Measurements from ENCODE around the gene ALS2CL. TPM values are rescaled to one million over a fixed set of nuclear protein-coding genes. Genes with fewer than 3 reads are reported as not detected.
"Not testable (repeated sequence)": the region's sequence is repeated elsewhere in the genome, so short reads cannot be mapped to it uniquely, and the experiment has no call there.

ALS2CL gene, protein sequence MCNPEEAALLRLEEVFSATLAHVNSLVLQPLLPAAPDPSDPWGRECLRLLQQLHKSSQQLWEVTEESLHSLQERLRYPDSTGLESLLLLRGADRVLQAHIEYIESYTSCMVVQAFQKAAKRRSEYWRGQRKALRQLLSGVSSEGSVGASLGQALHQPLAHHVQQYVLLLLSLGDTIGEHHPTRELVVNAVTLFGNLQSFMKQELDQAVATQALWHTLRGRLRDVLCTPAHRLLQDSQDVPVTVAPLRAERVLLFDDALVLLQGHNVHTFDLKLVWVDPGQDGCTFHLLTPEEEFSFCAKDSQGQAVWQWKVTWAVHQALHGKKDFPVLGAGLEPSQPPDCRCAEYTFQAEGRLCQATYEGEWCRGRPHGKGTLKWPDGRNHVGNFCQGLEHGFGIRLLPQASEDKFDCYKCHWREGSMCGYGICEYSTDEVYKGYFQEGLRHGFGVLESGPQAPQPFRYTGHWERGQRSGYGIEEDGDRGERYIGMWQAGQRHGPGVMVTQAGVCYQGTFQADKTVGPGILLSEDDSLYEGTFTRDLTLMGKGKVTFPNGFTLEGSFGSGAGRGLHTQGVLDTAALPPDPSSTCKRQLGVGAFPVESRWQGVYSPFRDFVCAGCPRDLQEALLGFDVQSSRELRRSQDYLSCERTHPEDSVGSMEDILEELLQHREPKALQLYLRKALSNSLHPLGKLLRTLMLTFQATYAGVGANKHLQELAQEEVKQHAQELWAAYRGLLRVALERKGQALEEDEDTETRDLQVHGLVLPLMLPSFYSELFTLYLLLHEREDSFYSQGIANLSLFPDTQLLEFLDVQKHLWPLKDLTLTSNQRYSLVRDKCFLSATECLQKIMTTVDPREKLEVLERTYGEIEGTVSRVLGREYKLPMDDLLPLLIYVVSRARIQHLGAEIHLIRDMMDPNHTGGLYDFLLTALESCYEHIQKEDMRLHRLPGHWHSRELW
- 2.1 and 3.9 TPM in 2 replicates for total RNA-seq (2014; rRNA removed; shearing (Covaris generic); ENCODE audit: low replicate concordance)

DNA sequence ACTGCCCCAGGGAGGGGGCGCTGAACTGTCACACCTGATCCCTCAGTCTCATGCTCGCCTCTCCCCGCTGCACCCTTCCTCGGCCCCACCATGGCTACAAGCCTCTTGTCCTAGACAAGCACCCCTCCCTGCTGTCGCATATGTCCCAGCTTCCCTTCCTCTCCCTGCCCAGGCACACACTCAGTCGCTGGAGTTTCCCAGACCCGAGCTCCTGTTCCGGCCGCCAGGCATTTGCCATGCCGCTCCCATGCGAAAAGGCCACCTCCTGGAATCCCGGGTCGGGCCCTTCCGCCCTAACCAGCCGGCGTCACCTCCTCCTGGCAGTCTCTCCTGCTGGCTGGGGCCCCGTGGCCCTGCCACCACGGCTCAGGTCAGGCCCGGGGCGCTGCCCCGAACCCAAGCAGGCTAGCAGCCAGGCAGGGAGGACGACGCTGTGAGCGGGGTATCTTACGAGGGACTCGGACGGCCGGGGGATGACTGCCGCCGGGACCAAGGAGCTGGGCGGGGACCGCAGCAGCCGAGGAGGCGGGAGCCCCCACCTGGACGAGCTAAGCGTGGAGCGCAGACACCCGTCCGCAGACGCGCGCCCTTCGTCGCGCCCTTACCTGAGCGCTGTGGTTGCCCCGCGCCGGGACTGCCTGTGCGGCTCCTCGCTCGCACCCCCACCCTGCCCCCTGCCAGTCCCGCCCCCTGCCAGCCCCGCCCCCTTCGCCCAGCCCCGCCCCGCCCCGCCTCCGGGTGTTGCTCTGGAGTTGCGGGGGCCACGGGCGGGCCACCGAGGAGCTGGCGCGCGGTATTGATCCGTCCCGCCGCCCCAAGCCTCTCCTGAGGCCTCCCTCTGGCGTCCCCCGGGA is at the start of gene ALS2CL:
ALS2CL (minus strand) TSS at position 642 of the 854 bp plus-strand sequence. CDS start 4,239 bp downstream, outside the sequence.
- in situ Hi-C loops (cut with HindIII; ENCODE audit: low pct_unique_long_range_greater_than_20kb, low sequenced_read_pairs), result no loop called here
- DNase-seq (ENCODE audit: low read depth), result peak; percentile 58

DNA sequence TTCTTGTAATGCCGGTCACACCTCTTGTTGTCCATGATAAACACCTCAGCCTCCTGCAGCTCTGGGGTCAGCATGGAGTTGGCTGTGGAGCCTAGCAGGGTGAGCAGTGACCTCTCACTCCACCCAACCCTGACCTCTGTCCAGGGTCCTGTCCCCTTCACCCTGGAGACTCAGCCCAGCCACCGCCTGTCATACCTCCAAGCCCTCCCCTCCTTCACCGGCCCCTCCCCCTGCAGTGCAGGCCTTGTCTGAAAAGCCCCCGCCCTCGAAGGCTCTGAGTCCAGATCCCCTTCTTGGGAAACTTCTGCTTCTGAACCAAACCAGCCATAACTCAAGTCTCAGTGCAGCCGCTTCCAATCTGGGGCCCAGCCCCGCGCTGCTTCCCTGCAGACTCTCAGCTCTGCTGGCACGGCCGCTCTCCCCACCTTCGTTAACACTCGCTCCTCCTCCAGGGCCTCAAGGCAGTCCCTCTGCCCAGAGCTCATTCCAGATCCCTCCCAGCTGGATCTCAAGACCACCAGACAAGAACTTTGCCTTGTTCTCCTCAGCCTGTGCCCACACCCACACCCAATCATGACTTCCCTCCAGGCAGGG is 49.6 kb upstream of the ALS2CL start:
- DNase-seq (ENCODE audit: low read depth), result no peak
- in situ Hi-C loops (cut with HindIII; ENCODE audit: low pct_unique_long_range_greater_than_20kb, low sequenced_read_pairs), result no loop called here

DNA sequence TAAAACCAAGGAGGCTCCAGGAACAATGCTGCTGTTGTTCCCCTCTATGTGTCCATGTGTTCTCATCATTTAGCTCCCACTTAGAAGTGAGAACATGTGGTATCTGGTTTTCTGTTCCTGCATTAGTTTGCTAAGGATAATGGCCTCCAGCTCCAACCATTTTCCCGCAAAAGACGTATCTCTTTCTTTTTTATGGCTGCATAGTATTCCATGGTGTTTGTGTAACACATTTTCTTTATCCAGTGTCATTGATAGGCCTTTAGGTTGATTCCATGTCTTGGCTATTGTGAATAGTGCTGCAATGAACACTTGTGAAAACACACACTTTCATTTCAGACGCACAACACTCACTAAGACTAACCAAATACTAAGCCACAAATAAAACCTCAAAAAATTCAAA is 46.1 kb upstream of the ALS2CL start:
- in situ Hi-C loops (cut with HindIII; ENCODE audit: low pct_unique_long_range_greater_than_20kb, low sequenced_read_pairs); DNase-seq (ENCODE audit: low read depth): not testable (repeated sequence)

DNA sequence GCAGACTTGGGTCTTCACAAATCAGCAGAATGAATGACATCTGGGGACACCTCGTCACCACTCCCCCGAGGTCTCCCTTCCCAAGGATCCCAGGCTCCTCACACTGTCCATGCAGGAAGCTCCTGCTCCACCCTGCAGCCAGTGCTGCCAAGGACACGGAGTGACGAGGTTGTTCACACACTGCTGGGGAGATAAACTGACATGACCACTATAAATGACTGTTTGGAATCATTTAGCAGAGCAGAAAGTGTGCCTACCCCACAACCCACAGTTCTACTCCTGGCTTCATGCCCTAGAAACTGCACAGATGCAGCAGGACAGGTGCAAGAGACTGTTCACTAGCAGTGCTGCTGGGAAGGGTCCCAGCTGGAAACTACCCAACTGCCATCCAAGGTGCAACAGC is 43.9 kb upstream of the ALS2CL start:
- in situ Hi-C loops (cut with HindIII; ENCODE audit: low pct_unique_long_range_greater_than_20kb, low sequenced_read_pairs), result no loop called here

DNA sequence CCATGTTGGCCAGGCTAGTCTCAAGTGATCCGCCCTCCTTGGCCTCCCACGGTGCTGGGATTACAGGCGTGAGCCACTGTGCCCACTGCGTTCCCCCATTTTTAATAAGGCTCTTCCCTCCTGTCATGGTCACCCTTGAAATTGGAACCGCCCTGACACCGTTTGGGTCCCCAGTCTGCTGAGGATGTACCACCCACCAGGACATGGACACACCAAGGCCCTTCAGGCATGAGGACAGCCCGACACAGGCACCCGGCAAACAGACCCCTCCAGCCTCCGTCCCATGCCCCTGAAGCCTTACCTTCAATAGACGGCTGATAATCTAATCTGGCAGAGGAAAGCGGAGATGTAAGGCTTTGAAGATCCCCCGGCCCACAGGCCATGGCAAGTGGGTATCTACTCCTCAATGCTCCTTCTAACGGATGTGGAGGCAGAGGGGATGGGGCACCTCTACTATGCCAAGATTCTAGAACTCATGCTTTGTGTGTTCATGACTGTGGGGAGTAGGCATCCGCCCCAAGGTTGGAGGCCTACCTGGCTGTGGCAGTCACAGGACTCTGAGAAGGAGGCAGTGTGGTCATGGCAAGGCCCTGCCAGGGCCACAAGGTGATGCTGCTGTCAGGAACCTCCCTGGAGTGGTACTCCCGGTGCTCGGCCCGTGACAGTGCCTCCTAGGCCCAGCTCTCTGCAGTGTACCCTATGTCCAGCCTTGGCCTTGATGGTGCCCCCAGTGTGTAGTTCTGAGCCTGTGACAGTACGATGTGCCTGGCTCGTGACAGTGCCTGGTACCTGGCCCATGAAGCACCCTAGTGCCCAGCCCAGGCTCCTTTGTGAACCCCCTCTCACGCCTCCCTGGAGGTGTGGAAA is 42.8 kb upstream of the ALS2CL start:
- in situ Hi-C loops (cut with HindIII; ENCODE audit: low pct_unique_long_range_greater_than_20kb, low sequenced_read_pairs), result no loop called here
- DNase-seq (ENCODE audit: low read depth), result no peak

More for the DNA sequence above, 43.9 kb upstream of the ALS2CL start:
- DNase-seq (ENCODE audit: low read depth), result no peak

DNA sequence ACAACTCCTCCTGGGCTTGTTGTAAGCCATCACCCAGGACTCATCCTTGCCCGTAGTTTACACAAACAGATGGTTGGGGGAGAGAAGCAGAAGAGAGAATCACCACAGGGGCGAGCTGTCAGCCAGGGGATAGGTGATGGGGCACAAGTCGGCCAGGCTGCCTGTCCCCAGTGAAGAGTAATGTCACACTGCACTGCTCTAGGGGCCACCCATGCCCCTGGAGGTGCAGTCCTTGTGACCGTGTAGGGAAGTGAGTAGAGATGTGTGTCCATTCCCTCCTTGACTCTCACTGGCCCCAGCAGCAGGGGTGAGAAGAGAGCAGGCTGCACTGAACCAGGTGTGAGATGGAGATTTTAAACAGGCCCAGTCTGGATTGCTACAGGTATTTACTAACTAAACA is 41.3 kb upstream of the ALS2CL start:
- no peak for DNase-seq (ENCODE audit: low read depth)
- in situ Hi-C loops (cut with HindIII; ENCODE audit: low pct_unique_long_range_greater_than_20kb, low sequenced_read_pairs), result no loop called here

DNA sequence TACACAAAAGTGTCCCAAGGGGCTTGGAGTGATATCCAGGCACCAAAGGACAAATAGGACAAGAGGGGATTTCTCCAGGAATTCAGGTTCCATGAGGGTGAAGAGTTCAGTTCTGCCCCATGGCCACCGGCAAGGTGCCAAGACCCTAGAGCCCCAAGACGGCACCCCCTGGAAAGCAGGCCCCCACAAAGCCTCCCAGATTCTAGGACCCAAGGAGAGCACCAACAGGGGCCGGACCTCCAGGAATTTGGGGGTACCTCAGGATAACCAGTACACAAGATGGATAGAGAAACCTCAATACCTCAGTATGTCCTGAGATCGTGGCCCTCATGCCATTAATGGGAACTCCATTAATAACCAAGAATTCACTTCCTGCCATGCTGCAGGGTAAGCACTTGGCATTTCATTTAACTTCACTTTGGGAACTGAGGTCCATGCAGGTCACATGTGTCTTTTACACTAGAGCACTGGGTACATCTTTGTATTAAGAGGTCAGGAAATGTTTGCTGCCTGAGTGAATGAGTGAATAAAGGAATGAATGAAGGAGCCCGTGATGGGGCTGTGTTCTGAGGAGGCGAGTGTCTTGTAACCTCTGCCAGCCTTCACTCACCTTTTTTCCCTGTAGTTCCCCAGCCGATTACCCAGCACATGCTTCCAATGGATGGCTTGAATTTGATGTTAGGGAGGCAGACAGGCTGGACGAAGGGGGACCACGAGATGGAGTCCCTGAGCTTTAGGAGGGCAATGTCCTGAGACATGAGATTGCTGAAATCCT is 39.7 kb upstream of the ALS2CL start:
- in situ Hi-C loops (cut with HindIII; ENCODE audit: low pct_unique_long_range_greater_than_20kb, low sequenced_read_pairs), result no loop called here
- DNase-seq (ENCODE audit: low read depth), result no peak

DNA sequence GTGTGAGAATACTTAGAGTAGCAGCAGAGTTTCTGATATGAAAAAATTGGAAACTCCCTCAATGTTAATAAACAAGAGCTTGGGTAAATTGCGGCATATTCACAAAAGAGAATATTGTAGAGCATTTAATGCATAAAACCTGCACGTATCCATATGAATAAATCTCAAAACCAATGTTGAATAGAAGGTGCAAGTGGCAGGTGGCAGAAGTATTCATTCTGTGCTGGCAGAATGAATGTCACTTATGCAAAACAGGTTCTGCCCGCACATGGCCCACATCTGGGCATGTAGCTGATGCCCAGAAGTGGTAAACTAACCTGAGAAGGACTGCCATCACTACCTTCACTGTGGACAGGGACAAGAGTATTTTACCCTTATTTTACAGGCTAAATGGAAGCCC is 38.3 kb upstream of the ALS2CL start:
- DNase-seq (ENCODE audit: low read depth), result no peak
- in situ Hi-C loops (cut with HindIII; ENCODE audit: low pct_unique_long_range_greater_than_20kb, low sequenced_read_pairs), result no loop called here

DNA sequence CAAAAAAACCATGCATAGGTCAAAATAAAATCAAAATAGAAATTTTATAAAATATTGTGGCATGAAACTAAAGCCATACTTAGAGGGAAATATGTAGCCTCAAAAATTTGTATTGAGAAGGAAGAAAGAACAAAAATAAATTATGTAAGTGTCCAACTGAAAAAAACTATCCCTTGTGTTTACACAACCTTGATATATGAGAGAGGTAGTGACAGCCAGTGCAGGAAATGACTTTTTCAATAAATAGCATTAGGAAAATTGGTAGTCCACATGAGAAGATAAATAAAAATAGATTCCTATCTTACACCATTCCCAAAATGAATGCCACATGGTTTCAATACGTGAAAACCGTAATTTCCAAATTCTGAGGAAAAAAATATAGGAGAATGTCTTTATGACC is 37.3 kb upstream of the ALS2CL start:
- in situ Hi-C loops (cut with HindIII; ENCODE audit: low pct_unique_long_range_greater_than_20kb, low sequenced_read_pairs), result no loop called here
- DNase-seq (ENCODE audit: low read depth), result no peak

DNA sequence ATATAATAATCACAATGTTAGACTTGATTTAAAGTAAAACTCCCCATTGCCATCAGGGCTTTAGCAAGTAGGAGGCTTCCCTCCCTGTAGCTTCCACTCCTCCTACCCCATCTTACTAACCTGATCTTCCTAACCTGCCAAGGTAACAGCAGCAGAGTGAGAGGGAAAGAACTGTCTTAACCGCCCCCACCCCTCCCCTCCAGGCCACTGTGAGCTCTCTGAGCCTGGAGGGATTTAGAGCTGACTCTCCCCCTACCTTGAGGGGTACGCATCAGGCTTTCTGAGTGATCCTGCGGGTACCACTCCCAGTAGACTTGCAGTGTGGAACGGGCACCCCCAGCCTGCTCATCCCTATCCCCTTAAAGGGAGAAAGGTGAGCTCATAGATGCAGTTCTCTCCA is 35.6 kb upstream of the ALS2CL start:
- in situ Hi-C loops (cut with HindIII; ENCODE audit: low pct_unique_long_range_greater_than_20kb, low sequenced_read_pairs), result no loop called here
- no peak for DNase-seq (ENCODE audit: low read depth)

DNA sequence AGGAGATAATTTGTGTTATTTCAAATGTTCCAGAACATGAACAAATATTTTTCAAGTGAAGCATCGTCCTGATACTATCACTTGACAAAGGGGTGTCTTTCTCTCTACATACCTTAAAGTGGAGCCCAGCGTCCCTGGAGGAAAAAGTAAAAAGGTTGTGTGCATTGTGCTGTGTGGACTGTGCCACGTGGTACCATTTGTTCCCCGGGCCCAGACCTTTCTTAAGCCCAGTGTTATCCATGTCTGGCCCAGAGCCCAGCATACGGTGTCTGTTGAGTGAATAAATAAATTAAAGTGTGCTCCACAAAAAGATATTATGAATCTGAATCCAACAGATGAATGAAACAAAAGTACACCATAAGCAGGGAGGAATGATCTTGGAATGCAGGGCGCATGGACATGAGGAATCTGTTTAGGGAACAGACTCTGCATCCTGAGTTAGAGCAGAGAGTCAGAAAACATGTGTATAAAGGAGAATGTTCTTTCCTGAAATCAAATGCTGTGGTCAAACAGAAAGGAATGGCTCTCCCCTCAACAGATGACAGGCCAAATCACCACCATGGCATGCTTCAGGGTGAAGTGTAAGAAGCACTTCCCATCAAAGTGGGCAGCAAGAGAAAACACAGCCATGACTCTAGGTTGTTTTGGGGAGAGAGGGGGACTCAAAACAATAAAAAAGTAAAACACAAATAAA is 32.3 kb upstream of the ALS2CL start:
- no peak for DNase-seq (ENCODE audit: low read depth)

DNA sequence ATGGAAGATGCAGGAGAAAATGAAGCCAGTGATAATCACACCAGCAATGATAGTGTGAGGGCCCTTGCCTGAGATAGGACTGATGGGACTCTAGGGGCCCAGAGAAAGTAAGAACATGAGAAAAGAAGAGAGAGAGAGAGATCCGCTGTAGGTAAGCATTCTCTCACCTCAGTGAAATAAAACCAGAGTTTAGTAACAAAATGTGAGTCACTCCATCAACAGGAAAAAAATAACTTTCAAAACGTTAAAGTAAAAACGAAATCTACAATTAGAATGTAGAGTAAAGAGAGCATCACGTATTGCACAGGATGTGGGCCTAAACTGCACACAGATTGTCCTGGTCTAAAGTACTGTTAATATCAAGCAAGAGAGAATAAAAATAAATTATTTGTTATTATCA is 30.9 kb upstream of the ALS2CL start:
- in situ Hi-C loops (cut with HindIII; ENCODE audit: low pct_unique_long_range_greater_than_20kb, low sequenced_read_pairs), result no loop called here

More for the DNA sequence above, 32.3 kb upstream of the ALS2CL start:
- in situ Hi-C loops (cut with HindIII; ENCODE audit: low pct_unique_long_range_greater_than_20kb, low sequenced_read_pairs), result no loop called here

DNA sequence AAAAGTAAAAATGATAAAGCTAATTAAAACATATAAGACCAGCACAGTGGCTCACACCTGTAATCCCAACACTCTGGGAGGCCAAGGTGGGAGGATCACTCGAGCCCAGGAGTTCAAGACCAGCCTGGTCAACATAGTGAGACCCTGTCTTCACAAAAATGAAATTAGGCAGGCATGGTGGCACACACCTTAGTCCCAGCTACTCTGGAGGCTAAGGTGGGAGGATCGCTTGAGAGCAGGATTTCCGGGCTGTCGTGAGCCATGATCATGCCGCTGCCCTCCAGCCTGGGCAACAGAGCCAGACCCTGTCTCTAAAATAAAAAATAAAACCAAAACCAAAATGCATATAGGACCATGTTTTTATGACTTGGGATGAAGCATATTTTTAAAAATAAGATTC is 29.0 kb upstream of the ALS2CL start:
- DNase-seq (ENCODE audit: low read depth), result no peak
- in situ Hi-C loops (cut with HindIII; ENCODE audit: low pct_unique_long_range_greater_than_20kb, low sequenced_read_pairs), result no loop called here

More for the DNA sequence above, 30.9 kb upstream of the ALS2CL start:
- no peak for DNase-seq (ENCODE audit: low read depth)

DNA sequence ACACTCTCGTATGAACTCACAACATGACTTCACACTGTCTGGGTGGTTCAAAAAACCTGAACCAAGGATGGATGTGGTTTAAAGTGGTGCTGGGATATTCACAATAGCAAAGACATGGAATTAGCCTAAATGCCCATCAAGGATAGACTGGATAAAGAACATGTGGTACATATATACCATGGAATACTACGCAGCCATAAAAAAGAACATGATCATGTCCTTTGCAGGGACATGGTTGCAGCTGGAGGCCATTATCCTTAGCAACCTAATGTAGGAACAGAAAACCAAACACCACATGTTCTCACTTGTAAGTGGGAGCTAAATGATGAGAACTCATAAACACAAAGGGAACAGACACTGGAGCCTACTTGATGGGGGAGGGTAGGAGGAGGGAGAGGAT is 27.5 kb upstream of the ALS2CL start:
- in situ Hi-C loops (cut with HindIII; ENCODE audit: low pct_unique_long_range_greater_than_20kb, low sequenced_read_pairs), result no loop called here
- DNase-seq (ENCODE audit: low read depth), result no peak

DNA sequence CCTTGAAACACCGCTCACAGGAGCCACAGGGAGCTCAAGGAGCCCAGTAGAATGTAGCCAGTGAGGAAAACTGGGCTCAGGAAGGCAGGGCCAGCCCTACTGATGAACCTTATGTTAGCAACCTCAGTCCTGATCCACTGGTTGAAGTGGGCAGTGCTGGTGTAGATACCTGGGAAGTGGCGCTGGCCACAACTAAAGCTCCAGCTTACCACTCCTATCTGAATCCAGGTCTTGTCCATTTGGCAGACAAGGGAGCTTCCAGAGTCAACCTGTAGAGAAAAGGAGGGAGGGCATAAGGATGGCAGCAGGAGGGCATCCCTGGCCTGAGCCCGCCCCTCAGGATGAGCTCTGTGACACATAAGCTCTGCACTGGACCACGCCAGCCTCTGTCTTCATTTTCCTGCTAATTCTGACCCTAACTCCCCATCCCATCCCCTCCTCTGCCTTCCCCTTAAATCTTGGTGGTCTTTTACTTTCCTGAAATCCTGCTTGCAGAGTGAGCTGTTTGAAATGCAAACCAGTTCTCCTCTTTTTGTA is 26.3 kb upstream of the ALS2CL start:
- DNase-seq (ENCODE audit: low read depth), result no peak
- in situ Hi-C loops (cut with HindIII; ENCODE audit: low pct_unique_long_range_greater_than_20kb, low sequenced_read_pairs), result no loop called here
